GM12878 (cell line): ENCODE results near the gene RNF115. TPM values are rescaled to one million over a fixed set of nuclear protein-coding genes. Genes with fewer than 3 reads are reported as not detected.

Source experiments
- EP300 ChIP-seq, 2 experiments: fragments of 150-350 bp in 1 of 2; IDR thresholded peaks; 2 replicates each; pipeline ENCODE4 v1.6.1; 2011 to 2012; ENCODE audit warnings: low read depth in 2 of 2, low read length in 2 of 2, borderline replicate concordance in 1 of 2, improper control_type of control experiment in 1 of 2, inconsistent platforms in 1 of 2; ENCODE audit not compliant: control insufficient read depth in 1 of 2
- MYB ChIP-seq: fragments of 150-350 bp; IDR thresholded peaks from 2 replicates; pipeline ENCODE4 v1.6.1; 2014; ENCODE audit warnings: mild to moderate bottlenecking, low read depth, low read length, borderline replicate concordance
- NBN ChIP-seq: fragments of 450-650 bp; IDR thresholded peaks from 2 replicates; pipeline ENCODE4 v1.6.1; 2016
- NFXL1 ChIP-seq: fragments of 450-650 bp; IDR thresholded peaks from 2 replicates; pipeline ENCODE4 v1.6.1; 2017; ENCODE audit warnings: antibody characterized with exemption, mild to moderate bottlenecking, borderline replicate concordance
- NR2F1 ChIP-seq: fragments of 450-650 bp; conservative IDR thresholded peaks from 2 replicates; pipeline ENCODE4 v1.6.1; 2017; ENCODE audit warnings: mild to moderate bottlenecking
- RB1 ChIP-seq: fragments of 450-650 bp; formaldehyde crosslinking; IDR thresholded peaks from 2 replicates; pipeline ENCODE4 v1.6.1; 2017; ENCODE audit warnings: mild to moderate bottlenecking, borderline replicate concordance
- RELA ChIP-seq: fragments of 450-650 bp; IDR thresholded peaks from 2 replicates; pipeline ENCODE4 v1.8.0; 2014; ENCODE audit warnings: borderline replicate concordance; ENCODE audit not compliant: partially characterized antibody
- SIX5 ChIP-seq: IDR thresholded peaks from 2 replicates; pipeline ENCODE4 v1.6.1; 2011; ENCODE audit warnings: mild to moderate bottlenecking, low read depth, low read length, moderate library complexity; ENCODE audit not compliant: severe bottlenecking
- SREBF2 ChIP-seq: IDR thresholded peaks from 2 replicates; pipeline ENCODE4 v1.6.1; 2012; ENCODE audit warnings: mild to moderate bottlenecking, low read length
- SUZ12 ChIP-seq: fragments of 200-600 bp; sonication (generic); IDR thresholded peaks from one replicate; pipeline ENCODE4 v1.6.1; 2018; ENCODE audit warnings: antibody characterized with exemption, mild to moderate bottlenecking; ENCODE audit not compliant: unreplicated experiment
- ZNF207 ChIP-seq: fragments of 450-650 bp; IDR thresholded peaks from 2 replicates; pipeline ENCODE4 v1.6.1; 2014; ENCODE audit warnings: antibody characterized with exemption, mild to moderate bottlenecking, borderline replicate concordance
- polyA plus RNA-seq, 11 experiments: library from polyadenylated mRNA; depleted of rRNA in 4 of 11; unstranded in 6 of 11; stranded (reverse) in 5 of 11; fragments of >200 nt; fragmentation: Nextera tagmentation in 4 of 11; fragmentation: Illumina TruSeq in 1 of 11; extraction: Ambion mirVana in 4 of 11; extraction: Trizol in 1 of 11; gene quantifications; 1 replicate in 1 of 11; 2 replicates in 10 of 11; pipeline versions ENCODE4 v1.2.1 to v1.2.3, GENCODE V29; 2011 to 2016; ENCODE audit warnings: inconsistent platforms in 2 of 11, missing spikeins in 2 of 11, low read depth in 1 of 11
- total RNA-seq, 4 experiments: library from RNA; depleted of rRNA in 3 of 4; stranded (reverse); fragments of >200 nt in 3 of 4; fragmentation: Illumina TruSeq in 1 of 4; extraction: Trizol in 1 of 4; gene quantifications; 2 replicates each; pipeline versions ENCODE4 v1.2.1 to v1.2.3, GENCODE V29; 2013 to 2021
- TF ChIP-seq, protein P1 (sequence below): fragments of 450-650 bp; conservative IDR thresholded peaks from 2 replicates; pipeline ENCODE4 v1.6.1; 2017; ENCODE audit warnings: mild to moderate bottlenecking, moderate library complexity
- TF ChIP-seq, protein P2 (sequence below): fragments of 450-650 bp; IDR thresholded peaks from 2 replicates; pipeline ENCODE4 v1.6.1; 2017; ENCODE audit warnings: mild to moderate bottlenecking, moderate library complexity
- TF ChIP-seq, protein P3 (sequence below): fragments of 450-650 bp; IDR thresholded peaks from 2 replicates; pipeline ENCODE4 v1.6.1; 2017; ENCODE audit warnings: borderline replicate concordance
- TF ChIP-seq, protein P4 (sequence below): fragments of 450-650 bp; IDR thresholded peaks from 2 replicates; pipeline ENCODE4 v1.6.1; 2017; ENCODE audit warnings: mild to moderate bottlenecking

RNF115 gene
- total and polyA plus RNA-seq, 10 of the 15 experiments (the other 5 are each of a cell fraction or from before 2014, with no cell fraction given), result 3.4 to 22.0 (median 12.9) TPM

DNA sequence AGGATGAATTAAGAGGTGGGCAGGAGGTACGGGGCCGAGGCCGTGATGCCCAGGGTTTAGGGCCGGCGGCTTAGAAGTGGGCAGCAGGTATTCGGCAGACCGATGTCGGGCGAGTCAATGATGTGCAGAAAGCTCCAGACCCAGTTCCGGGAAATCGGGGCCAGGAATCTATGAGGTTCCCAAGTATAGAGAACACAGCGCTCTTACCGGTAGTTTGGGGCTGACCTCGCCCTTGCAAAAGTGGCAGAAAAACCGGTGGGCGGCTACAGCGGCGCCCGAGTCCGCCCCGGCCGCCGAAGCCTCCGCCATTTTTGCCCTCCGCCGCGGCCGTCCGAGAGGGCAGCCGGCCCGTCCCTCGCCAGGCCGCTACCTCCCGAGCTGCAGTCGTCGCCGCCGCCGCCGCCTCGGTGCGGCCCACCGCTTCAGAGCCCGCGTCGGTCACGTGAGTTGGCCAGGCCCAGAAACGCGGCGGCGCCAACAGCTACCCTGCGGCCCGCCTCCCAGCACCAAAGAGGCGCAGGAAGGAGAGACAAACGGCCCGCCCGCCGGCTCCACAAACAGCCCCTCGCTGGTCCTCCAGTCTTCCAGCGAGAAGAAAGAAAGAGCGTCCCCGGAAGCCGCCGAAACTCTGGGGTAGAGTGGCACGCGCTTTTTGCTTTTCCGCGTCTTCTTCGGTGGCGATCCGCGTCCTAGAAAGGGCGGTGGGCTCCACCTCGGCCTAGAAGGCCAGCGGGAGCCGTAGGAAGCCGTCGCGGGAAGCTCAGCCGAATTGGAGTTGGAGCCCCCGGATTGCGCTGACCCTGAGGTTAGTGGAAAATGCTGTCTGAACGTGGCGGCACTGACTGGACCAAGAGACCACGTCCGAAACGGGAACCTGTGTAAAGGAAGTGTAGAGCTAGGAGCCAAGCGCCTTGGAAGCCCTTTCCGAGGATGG, at the start of gene RNF115, which contains the start of gene POLR3C (continued):
- TF ChIP-seq MYB (no peak), RB1 (0 out of 2 replicates have a peak, but pooled peaks have one; percentile 68), SREBF2 (no peak), NR2F1 (peak; percentile 84), SUZ12 (no peak), NBN (peak; percentile 78), SIX5 (peak; percentile 21), EP300 (IDR thresholded peaks at IDR 0.05; ENCODE audit: borderline replicate concordance in 1 of 2, control insufficient read depth in 1 of 2, low read depth in 2 of 2, low read length in 2 of 2) (0 out of 4 replicates have a peak, but pooled peaks of 1 of the 2 experiments have one; percentile 34), RELA (peak; percentile 50), NFXL1 (no peak), ZNF207 (no peak)
- TF ChIP-seq, protein P1, sequence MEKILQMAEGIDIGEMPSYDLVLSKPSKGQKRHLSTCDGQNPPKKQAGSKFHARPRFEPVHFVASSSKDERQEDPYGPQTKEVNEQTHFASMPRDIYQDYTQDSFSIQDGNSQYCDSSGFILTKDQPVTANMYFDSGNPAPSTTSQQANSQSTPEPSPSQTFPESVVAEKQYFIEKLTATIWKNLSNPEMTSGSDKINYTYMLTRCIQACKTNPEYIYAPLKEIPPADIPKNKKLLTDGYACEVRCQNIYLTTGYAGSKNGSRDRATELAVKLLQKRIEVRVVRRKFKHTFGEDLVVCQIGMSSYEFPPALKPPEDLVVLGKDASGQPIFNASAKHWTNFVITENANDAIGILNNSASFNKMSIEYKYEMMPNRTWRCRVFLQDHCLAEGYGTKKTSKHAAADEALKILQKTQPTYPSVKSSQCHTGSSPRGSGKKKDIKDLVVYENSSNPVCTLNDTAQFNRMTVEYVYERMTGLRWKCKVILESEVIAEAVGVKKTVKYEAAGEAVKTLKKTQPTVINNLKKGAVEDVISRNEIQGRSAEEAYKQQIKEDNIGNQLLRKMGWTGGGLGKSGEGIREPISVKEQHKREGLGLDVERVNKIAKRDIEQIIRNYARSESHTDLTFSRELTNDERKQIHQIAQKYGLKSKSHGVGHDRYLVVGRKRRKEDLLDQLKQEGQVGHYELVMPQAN, result peak; percentile 80
- TF ChIP-seq, protein P2, sequence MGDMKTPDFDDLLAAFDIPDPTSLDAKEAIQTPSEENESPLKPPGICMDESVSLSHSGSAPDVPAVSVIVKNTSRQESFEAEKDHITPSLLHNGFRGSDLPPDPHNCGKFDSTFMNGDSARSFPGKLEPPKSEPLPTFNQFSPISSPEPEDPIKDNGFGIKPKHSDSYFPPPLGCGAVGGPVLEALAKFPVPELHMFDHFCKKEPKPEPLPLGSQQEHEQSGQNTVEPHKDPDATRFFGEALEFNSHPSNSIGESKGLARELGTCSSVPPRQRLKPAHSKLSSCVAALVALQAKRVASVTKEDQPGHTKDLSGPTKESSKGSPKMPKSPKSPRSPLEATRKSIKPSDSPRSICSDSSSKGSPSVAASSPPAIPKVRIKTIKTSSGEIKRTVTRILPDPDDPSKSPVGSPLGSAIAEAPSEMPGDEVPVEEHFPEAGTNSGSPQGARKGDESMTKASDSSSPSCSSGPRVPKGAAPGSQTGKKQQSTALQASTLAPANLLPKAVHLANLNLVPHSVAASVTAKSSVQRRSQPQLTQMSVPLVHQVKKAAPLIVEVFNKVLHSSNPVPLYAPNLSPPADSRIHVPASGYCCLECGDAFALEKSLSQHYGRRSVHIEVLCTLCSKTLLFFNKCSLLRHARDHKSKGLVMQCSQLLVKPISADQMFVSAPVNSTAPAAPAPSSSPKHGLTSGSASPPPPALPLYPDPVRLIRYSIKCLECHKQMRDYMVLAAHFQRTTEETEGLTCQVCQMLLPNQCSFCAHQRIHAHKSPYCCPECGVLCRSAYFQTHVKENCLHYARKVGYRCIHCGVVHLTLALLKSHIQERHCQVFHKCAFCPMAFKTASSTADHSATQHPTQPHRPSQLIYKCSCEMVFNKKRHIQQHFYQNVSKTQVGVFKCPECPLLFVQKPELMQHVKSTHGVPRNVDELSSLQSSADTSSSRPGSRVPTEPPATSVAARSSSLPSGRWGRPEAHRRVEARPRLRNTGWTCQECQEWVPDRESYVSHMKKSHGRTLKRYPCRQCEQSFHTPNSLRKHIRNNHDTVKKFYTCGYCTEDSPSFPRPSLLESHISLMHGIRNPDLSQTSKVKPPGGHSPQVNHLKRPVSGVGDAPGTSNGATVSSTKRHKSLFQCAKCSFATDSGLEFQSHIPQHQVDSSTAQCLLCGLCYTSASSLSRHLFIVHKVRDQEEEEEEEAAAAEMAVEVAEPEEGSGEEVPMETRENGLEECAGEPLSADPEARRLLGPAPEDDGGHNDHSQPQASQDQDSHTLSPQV, result no peak
- TF ChIP-seq, protein P3, sequence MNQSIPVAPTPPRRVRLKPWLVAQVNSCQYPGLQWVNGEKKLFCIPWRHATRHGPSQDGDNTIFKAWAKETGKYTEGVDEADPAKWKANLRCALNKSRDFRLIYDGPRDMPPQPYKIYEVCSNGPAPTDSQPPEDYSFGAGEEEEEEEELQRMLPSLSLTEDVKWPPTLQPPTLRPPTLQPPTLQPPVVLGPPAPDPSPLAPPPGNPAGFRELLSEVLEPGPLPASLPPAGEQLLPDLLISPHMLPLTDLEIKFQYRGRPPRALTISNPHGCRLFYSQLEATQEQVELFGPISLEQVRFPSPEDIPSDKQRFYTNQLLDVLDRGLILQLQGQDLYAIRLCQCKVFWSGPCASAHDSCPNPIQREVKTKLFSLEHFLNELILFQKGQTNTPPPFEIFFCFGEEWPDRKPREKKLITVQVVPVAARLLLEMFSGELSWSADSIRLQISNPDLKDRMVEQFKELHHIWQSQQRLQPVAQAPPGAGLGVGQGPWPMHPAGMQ, result no peak
- TF ChIP-seq, protein P4, sequence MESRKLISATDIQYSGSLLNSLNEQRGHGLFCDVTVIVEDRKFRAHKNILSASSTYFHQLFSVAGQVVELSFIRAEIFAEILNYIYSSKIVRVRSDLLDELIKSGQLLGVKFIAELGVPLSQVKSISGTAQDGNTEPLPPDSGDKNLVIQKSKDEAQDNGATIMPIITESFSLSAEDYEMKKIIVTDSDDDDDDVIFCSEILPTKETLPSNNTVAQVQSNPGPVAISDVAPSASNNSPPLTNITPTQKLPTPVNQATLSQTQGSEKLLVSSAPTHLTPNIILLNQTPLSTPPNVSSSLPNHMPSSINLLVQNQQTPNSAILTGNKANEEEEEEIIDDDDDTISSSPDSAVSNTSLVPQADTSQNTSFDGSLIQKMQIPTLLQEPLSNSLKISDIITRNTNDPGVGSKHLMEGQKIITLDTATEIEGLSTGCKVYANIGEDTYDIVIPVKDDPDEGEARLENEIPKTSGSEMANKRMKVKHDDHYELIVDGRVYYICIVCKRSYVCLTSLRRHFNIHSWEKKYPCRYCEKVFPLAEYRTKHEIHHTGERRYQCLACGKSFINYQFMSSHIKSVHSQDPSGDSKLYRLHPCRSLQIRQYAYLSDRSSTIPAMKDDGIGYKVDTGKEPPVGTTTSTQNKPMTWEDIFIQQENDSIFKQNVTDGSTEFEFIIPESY, result no peak
